GM18873 (cell line): ENCODE data around the gene CCDC171.
A peak's percentile ranks its signal among the peaks of the same experiment; 100 is the strongest.
"Not testable (repeated sequence)": the region's sequence is repeated elsewhere in the genome, so short reads cannot be mapped to it uniquely, and the experiment has no call there.

Source experiments
- ATAC-seq: cut with Tn5 transposase; IDR thresholded peaks from one replicate; pipeline ENCODE4 v1.9.1; 2021; ENCODE audit warnings: mild to moderate bottlenecking, moderate library complexity, moderate number of reproducible peaks; ENCODE audit not compliant: unreplicated experiment, low FRiP score

Gene CCDC171

DNA sequence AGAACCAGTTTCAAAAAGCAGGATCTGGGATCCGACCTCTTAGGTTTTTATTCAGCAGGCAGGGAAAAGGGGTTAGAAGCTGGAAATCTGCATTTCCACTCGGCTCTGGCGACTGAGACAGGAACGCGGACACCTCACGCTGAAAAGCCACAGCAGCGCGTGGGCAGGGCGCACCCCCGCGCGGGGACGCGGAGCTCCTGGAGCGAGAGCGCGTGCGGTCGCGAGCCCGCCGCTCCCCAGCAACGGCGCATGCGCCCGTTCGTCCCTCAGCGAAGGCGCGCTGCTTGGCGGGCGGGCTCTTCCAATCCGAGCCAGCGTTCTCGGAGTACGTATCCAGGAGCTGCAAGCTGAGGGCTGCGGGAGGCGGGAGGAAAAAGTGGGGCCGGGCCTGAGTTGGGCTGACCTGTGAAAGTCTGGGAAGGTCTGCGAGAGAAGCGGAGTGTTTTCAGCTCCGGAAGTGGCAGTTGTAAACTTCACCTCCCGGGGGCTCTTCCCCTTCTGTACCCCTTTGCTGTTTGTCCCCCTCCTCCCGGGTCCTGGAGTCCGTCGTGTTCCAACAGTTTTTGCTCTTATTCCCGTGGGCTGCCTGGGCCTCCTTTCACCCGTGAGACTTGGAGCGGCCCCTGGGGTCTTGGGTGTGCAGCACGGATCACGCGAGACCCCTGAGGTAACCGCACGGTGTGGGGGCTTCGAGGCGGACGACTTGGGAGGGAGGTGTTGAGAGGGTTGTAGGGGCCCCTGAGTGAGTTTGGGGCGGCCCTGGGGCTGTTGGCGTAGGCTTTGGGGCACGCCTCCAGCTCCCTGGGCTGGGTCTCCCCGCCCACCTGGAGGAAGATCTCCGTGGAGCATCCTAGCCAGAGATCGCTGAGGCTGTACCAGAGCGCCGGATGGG lies at the start of gene CCDC171:
Gene CCDC171, plus strand, starts transcription at position 408 of the 892 bp plus-strand sequence. CDS start 11,046 bp downstream, outside the sequence.
- ATAC-seq: peak; percentile 75

DNA sequence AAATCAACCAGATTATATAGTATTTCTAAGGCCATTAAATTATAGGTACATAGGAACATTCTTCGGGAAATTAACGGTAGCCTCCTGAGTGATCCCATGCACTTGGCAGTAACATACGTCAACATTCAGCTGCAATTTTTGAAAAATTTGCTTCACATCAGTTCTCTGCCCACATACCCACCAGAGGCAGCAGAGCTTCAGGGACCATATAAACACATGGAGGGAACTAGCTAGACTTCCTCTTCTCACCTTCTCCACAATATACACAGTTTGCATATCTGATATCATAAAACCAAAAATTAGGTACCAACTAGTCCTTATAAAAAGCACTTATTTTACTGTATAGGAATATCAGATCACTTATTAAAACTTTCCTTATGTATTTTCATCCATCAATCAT lies 46.9 kb upstream of the CCDC171 start:
- ATAC-seq: no peak

DNA sequence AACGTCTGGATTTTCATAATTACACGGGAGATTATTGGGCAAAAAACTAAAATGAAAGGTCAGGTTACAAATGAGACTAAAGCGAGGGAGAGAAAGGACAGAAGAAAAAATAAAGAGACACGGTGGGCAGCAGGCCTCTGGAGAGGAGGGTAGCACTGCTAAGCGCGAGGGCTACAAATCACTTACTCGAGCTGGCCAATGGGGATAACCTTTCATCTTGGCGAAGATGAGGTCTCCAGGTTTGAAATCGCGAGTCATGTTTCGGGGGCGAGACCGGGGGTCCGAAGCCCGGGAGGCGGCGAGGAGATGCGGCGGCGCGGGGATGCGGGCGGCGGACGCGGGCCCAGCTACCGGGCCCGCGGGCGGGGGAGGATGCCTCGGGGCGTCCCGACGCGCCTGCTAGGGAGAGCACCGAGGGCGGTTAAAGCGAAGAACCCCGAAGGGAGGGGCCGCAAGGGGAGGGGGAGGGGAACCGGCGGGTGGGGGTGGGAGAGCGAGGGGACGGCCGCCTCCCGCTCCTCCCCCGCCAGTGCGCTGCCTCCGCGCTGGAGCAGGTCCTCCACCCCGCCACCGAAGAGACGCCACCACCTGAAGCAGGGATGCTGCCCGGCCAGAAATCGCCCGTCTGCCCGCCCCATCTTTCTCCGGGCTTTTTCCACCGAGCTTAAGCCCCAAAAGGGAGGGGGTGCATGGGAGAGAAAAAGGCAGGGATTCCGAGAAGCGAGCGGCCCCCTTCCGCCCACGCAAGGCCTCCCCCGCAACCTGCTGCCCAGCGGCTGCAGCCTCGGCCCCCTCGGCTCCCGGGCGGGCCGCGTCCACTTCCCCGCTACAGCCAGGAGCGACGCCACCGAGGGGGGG lies 42.7 kb upstream of the CCDC171 start:
- ATAC-seq: peak; percentile 20

GRCh38 chr9:15510789-15511575 lies 41.9 kb upstream of the CCDC171 start, which contains the start of gene PSIP1:
Gene PSIP1 (minus strand): TSS chr9:15510970. CDS start chr9:15510188, 782 bp downstream.
- peak; percentile 80 for ATAC-seq

DNA sequence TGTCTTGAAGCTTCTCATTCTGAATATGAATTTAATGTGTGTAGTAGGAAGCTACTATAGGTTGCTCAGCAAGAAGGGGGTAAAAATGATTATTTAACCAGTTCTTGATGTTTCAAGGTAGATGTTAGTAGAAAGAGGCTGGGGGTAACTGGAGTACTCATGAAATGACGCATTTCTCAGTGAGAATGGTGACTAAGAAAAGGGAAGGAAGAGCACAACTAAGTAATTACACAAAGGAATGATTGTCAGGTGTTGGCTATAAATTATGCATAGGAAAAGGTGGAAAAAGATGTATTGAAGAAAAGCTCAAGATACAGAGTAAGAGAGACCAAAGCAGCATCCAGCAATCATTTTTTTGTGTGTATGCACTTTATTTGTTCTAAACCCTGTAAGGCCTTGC lies 40.6 kb upstream of the CCDC171 start:
- ATAC-seq: no peak

DNA sequence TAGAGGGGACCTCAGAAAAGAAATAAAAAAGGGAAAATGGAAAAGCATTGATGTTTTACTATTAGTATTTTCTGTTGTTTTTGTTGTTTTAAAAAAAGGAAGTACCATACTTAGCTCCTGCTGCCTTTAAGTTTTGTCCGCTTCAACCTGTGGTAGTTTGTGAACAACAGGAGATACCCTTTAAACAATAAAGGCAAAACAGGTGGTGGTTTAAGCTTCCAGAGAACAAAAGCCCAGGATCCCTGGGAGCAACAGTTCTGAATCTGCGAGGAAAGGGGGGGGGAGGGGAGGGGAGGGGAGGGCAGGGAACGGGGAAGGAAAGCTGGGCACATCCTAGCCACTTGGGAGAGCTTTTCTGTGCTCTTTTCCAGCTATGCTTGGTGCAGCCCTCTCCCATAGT lies 40.0 kb upstream of the CCDC171 start:
- no peak for ATAC-seq

- ATAC-seq: no peak
Measured at GRCh38 chr9:15513335-15513734, 39.5 kb upstream of the CCDC171 start.

DNA sequence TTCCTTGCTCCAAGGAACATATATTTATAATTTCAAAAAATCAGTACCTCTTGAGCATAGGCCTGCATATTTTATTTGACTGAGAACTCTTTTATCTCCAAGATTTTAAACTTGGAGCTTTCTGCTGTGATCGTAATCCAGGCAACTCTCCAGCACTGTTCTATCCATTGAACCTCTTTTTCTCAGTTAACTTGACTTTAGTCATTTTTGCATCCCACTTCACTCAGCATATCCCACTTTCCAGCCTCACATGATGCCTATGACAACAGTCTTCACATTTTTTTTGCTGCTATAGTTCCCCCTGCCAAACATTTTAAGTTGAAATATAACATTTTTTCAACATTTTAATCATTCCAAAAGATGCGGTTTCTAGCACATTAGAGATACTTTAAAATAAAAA lies 33.0 kb upstream of the CCDC171 start:
- no peak for ATAC-seq

DNA sequence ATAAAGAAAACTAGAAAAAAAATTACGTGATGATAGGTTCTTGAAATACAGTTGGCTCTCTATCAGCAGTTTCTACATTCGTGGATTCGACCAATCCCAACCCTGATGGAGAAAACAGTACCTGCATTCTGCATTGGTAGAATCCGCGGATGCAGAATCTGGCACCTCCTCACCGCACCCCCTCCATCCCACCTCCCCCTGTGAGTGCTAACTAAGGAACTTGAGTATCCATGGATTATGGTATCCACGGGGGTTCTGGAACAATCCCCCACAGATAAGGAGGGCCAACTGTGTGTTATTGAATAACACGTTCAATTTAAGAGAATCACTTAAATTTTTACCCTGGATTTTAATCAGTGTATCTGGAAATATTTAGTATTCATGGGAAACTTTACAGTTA lies 31.6 kb upstream of the CCDC171 start:
- no peak for ATAC-seq

GRCh38 chr9:15522130-15522755 lies 30.6 kb upstream of the CCDC171 start:
- no peak for ATAC-seq

GRCh38 chr9:15524845-15525455 lies 27.9 kb upstream of the CCDC171 start:
- ATAC-seq: no peak

DNA sequence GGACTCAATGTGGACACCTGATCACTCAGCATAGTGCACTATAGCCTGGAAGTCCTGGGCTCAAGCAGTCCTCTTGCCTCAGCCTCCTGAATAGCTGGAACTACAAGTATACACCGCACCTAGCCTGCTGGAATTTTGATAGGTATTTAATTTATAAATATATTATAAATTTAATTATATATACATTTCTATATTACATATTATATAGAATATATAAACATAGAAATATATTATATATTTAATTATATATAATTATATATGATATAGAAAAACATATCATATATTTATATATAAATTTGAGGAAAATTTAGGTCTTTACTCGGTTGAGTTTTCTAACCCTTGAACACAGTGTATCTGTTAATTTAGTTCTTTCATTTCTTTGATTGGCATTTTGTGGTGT lies 26.9 kb upstream of the CCDC171 start:
- ATAC-seq: no peak

DNA sequence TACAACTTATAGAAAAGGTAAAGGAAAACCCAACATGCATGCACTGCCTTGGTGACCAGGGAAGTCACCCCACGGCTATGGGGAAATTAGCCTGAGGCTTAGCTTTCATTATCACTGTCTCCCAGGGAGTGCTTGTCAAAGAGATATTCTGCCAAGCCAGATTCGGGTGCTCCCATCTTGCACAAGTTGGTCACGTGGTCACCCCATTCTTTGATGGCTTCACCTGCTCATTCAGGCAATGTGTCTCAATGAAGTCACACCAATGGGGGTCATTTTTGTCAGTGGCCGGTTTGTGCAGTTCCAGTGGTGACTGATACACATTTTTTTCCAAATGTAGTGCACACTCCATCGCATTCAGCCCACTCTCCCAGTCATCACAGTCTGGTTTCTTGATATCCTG lies 25.8 kb upstream of the CCDC171 start:
- ATAC-seq: not testable (repeated sequence)

DNA sequence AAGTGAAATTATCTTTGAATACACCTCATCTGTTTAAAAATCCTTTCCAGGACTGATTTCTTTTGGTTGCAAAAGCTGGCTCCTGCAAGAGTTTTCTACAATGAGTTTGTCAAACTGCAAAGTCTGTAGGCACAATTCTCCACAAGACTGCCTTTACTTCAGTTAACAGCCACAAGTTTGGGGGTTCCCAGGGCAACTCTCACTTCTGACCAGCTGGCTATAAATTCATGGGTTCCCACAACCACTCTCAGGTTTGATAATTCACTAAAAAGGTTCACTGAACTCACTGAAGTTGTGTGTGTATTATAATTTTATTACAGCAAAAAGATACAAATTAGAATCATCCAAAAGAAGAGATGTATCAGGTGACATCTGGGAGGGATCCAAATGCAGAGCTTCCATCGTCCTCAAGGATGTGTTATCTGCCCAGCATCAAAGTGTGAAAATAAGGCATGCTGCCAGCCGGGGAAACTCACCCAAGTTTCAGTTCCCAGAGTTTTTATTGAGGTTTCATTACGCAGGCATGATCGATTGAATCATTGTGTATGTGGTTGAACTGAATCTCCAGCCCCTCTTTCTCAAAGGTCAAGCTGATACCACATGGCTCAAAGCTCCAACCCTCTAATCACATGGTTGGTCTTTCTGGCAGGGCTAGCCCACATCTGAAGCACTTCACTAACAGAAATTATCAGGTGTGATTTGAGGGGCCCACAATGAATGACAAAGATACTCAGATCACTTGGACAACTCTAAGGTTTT lies 23.1 kb upstream of the CCDC171 start:
- peak; percentile 88 for ATAC-seq

GRCh38 chr9:15531380-15531779 lies 21.5 kb upstream of the CCDC171 start:
- ATAC-seq: no peak

- no peak for ATAC-seq
Measured at GRCh38 chr9:15541872-15542271, 11.0 kb upstream of the CCDC171 start.

- no peak for ATAC-seq
Measured at GRCh38 chr9:15542624-15543023, 10.2 kb upstream of the CCDC171 start.

DNA sequence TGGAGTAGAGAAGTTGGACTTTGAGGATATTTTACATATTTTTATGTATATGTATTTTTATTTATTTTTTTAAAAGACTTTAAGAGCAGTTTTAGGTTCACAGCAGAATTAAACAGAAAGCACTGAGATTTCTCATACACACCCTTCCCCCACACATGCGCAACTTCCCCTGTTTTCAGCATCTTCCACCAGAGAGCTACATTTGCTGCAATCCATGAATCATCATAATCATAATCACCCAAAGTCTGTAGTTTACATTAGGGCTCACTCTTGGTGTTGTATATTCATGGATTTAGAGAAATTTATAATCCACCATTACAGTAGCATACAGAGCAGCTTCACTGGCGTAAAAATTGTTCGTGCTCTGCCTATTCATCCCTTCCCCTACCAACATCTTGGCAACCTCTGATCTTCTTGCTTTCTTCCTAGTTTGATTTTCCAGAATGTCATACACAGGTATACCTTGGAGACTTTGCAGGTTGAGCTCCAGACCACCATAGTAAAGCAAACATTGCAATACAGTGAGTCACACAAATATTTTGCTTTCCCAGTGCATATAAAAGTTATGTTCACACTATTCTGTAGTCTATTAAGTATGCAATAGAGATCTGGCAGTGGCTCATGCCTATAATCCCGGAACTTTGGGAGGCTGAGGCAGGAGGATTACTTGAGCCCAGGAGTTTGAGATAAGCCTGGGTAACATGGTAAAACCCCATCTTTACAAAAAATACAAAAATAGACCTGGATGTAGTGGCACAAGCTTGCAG lies 9.6 kb upstream of the CCDC171 start:
- ATAC-seq: no peak
